AG20443 (cell line): ENCODE data around the gene INTS14.
"Not testable (repeated sequence)": the region's sequence is repeated elsewhere in the genome, so short reads cannot be mapped to it uniquely, and the experiment has no call there.

ENCODE experiments used
- DNase-seq: peaks from one replicate; pipeline ENCODE4 v3.0.0; 2012; ENCODE audit warnings: low spot score, mixed read lengths

Gene INTS14

GRCh38 chr15:65578904-65579728, 31.8 kb downstream of the INTS14 start:
- peak; percentile 10 for DNase-seq

- no peak for DNase-seq
Measured at GRCh38 chr15:65577129-65577996, 33.6 kb downstream of the INTS14 start.

GRCh38 chr15:65576664-65577063, 34.3 kb downstream of the INTS14 start:
- DNase-seq, result peak; percentile 21

GRCh38 chr15:65571971-65572370, 39.0 kb downstream of the INTS14 start:
- DNase-seq, result no peak

- no peak for DNase-seq
Measured at GRCh38 chr15:65569728-65570127, 41.2 kb downstream of the INTS14 start.

- no peak for DNase-seq
Measured at GRCh38 chr15:65561934-65562333, 49.0 kb downstream of the INTS14 start.

- no peak for DNase-seq
Measured at GRCh38 chr15:65559941-65560340, 51.0 kb downstream of the INTS14 start.

GRCh38 chr15:65558997-65559760, 51.8 kb downstream of the INTS14 start:
- DNase-seq, result no peak

GRCh38 chr15:65558336-65558735, 52.6 kb downstream of the INTS14 start:
- DNase-seq, result peak; percentile 41

GRCh38 chr15:65556622-65557021, 54.3 kb downstream of the INTS14 start:
- no peak for DNase-seq

GRCh38 chr15:65553691-65554090, 57.2 kb downstream of the INTS14 start:
- no peak for DNase-seq

- not testable (repeated sequence) for DNase-seq
Measured at GRCh38 chr15:65552851-65553250, 58.1 kb downstream of the INTS14 start.

- no peak for DNase-seq
Measured at GRCh38 chr15:65551183-65551582, 59.7 kb downstream of the INTS14 start.

GRCh38 chr15:65550681-65551098, 60.2 kb downstream of the INTS14 start:
- no peak for DNase-seq

- not testable (repeated sequence) for DNase-seq
Measured at GRCh38 chr15:65549288-65549687, 61.6 kb downstream of the INTS14 start.

GRCh38 chr15:65547841-65548240, 63.1 kb downstream of the INTS14 start:
- DNase-seq, result no peak

GRCh38 chr15:65541231-65541820, 69.6 kb downstream of the INTS14 start:
- DNase-seq, result no peak

- DNase-seq, result no peak
Measured at GRCh38 chr15:65540314-65540713, 70.6 kb downstream of the INTS14 start.

GRCh38 chr15:65535192-65535591, 75.7 kb downstream of the INTS14 start:
- no peak for DNase-seq

- no peak for DNase-seq
Measured at GRCh38 chr15:65533057-65533756, 77.7 kb downstream of the INTS14 start.

- DNase-seq, result no peak
Measured at GRCh38 chr15:65532738-65533051, 78.2 kb downstream of the INTS14 start.
